Panc1 (cell line): Measurements from ENCODE around the gene LTBP2. TPM values are rescaled to one million over a fixed set of nuclear protein-coding genes. Genes with fewer than 3 reads are reported as not detected.

Experiments used
- ATAC-seq: fragments of 200-7000 bp; cut with Tn5 transposase; 2 replicates; pipeline ENCODE4 v1.9.1; 2020; ENCODE audit warnings: mild to moderate bottlenecking, moderate library complexity
- BruUV-seq: library from RNA; stranded (reverse); fragments of 400-500 nt; replicated peaks from 2 replicates; lab custom pipeline; 2021; lab: Mats Ljungman, UMichigan
- CTCF ChIA-PET: fragments of 300-600 bp; sonication (Branson Sonifier 250); formaldehyde crosslinking; loops from one replicate; lab custom pipeline; 2022; ENCODE audit warnings: antibody characterized with exemption; lab: Charles Lee
- POLR2A ChIA-PET: fragments of 300-600 bp; sonication (Branson Sonifier 250); formaldehyde crosslinking; loops from one replicate; lab custom pipeline; 2022; ENCODE audit warnings: antibody characterized with exemption; lab: Charles Lee
- DNase-seq: peaks from one replicate; pipeline ENCODE4 v3.0.0-alpha.2; 2010; ENCODE audit warnings: low read depth, low spot score
- H3K27ac ChIP-seq: 2 replicates; pipeline ENCODE4 v1.5.1; 2011; ENCODE audit warnings: mild to moderate bottlenecking, low read length, inconsistent platforms
- H3K27me3 ChIP-seq: fragments of 200-500 bp; sonication (Bioruptor generic); 2 replicates; pipeline ENCODE4 v1.6.0; 2014; ENCODE audit warnings: low read length, inconsistent platforms; ENCODE audit not compliant: control insufficient read depth, insufficient read depth
- H3K36me3 ChIP-seq: fragments of 200-500 bp; sonication (Bioruptor generic); 2 replicates; pipeline ENCODE4 v1.5.1; 2014; ENCODE audit warnings: inconsistent platforms, mild to moderate bottlenecking, low read length, moderate library complexity; ENCODE audit not compliant: control insufficient read depth, insufficient read depth
- H3K4me1 ChIP-seq: 2 replicates; pipeline ENCODE4 v1.5.1; 2011; ENCODE audit warnings: inconsistent platforms, mild to moderate bottlenecking, low read length, moderate library complexity; ENCODE audit not compliant: control insufficient read depth, insufficient read depth
- H3K4me3 ChIP-seq, 2 experiments: 2 replicates each; pipeline ENCODE4 v1.5.1; 2011 to 2012; ENCODE audit warnings: low read depth in 2 of 2, low read length in 2 of 2, mild to moderate bottlenecking in 2 of 2, inconsistent platforms in 1 of 2, moderate library complexity in 1 of 2
- H3K9me3 ChIP-seq: fragments of 200-500 bp; sonication (Bioruptor generic); 2 replicates; pipeline ENCODE4 v1.5.1; 2014; ENCODE audit warnings: low read depth, mild to moderate bottlenecking, inconsistent platforms, low read length, moderate library complexity; ENCODE audit not compliant: control insufficient read depth, insufficient read depth
- POLR2AphosphoS5 ChIP-seq: IDR thresholded peaks from 2 replicates; pipeline ENCODE4 v1.6.1; 2012; ENCODE audit warnings: mild to moderate bottlenecking, low read depth, low read length, moderate library complexity
- SIN3A ChIP-seq: IDR thresholded peaks from 2 replicates; pipeline ENCODE4 v1.6.1; 2012; ENCODE audit warnings: low read depth, mild to moderate bottlenecking, low read length, moderate library complexity, borderline replicate concordance; ENCODE audit not compliant: insufficient read depth
- TCF7L2 ChIP-seq: IDR thresholded peaks from 2 replicates; pipeline ENCODE4 v1.6.1; 2011; ENCODE audit warnings: mild to moderate bottlenecking, low read depth, low read length, inconsistent platforms
- in situ Hi-C: cut with HindIII; loops from 2 replicates; pipeline ENCODE4 v1.10.0; 2016; ENCODE audit warnings: low sequenced_read_pairs, low pct_unique_long_range_greater_than_20kb
- intact Hi-C: fragments of 100-400 bp; cut with micrococcal nuclease; formaldehyde crosslinking; loops from one replicate; pipeline ENCODE4 v1.10.0; 2022; ENCODE audit not compliant: unreplicated experiment
- total RNA-seq: library from RNA; stranded (reverse); gene quantifications from one replicate; pipeline ENCODE4 v1.2.1, GENCODE V29; 2021; ENCODE audit not compliant: unreplicated experiment
- TF ChIP-seq, protein P1 (sequence below): fragments of 450-650 bp; IDR thresholded peaks from 2 replicates; pipeline ENCODE4 v1.5.1; 2017; ENCODE audit warnings: mild to moderate bottlenecking
- TF ChIP-seq, protein P2 (sequence below), 2 experiments: IDR thresholded peaks; 2 replicates each; pipeline ENCODE4 v1.6.1; 2011 to 2012; ENCODE audit warnings: low read depth in 2 of 2, control low read depth in 1 of 2, low read length in 1 of 2, mild to moderate bottlenecking in 1 of 2, moderate library complexity in 1 of 2; ENCODE audit not compliant: insufficient read depth in 1 of 2

The LTBP2 gene
- total RNA-seq, 1 experiment from 2014 or later: 69.8 TPM

DNA sequence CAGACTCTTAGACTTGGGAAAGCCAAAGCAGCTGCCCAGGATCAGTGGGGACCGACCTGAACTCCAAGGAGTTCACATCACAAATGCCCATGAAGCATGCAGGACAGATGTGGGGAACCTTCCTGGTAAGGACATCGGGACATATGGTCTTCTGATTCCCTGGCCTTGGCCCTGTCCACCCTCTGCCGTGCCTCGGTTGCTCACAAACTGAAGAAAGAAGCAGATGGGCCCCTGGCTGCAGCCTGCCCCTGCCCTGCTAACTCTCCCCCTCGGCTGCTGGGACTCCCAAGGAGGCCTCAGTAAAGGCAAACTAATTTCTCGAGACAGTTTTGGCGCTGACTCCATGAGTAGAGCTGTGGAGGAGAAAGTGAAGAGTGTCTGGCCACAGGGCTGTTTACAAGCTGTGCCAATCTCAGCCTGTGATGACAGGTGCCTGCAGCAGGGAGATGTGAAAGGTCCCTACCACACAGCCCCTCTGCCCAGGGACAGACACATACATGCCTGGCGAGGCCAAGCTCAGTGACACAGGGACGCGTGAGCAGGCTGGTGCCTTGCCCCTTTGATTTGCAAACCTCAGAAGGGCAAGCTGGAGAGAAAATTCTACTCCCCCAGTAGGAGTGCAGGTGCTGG is 69.9 kb downstream of the LTBP2 start:
- intact Hi-C loops (no loop called here), in situ Hi-C loops (no loop called here)
- no TSS peak for BruUV-seq
- no peak overlapping the region for H3K27ac ChIP-seq
- H3K27me3 ChIP-seq: no peaks in the 10 kb centered on the region
- ATAC-seq (no peak), DNase-seq (no peak)
- H3K4me1 ChIP-seq: no peaks in the 10 kb centered on the region
- ChIA-PET POLR2A (no interaction called here), CTCF (no interaction called here)
- H3K9me3 ChIP-seq: no peaks in the 10 kb centered on the region
- no peaks in the 10 kb centered on the region for H3K36me3 ChIP-seq
- H3K4me3 ChIP-seq: no peak overlapping the region
- TF ChIP-seq, protein P1, sequence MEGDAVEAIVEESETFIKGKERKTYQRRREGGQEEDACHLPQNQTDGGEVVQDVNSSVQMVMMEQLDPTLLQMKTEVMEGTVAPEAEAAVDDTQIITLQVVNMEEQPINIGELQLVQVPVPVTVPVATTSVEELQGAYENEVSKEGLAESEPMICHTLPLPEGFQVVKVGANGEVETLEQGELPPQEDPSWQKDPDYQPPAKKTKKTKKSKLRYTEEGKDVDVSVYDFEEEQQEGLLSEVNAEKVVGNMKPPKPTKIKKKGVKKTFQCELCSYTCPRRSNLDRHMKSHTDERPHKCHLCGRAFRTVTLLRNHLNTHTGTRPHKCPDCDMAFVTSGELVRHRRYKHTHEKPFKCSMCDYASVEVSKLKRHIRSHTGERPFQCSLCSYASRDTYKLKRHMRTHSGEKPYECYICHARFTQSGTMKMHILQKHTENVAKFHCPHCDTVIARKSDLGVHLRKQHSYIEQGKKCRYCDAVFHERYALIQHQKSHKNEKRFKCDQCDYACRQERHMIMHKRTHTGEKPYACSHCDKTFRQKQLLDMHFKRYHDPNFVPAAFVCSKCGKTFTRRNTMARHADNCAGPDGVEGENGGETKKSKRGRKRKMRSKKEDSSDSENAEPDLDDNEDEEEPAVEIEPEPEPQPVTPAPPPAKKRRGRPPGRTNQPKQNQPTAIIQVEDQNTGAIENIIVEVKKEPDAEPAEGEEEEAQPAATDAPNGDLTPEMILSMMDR: no peak
- no peak for TF ChIP-seq TCF7L2
- TF ChIP-seq SIN3A: no peak
- no peak for TF ChIP-seq POLR2AphosphoS5
- TF ChIP-seq, protein P2, sequence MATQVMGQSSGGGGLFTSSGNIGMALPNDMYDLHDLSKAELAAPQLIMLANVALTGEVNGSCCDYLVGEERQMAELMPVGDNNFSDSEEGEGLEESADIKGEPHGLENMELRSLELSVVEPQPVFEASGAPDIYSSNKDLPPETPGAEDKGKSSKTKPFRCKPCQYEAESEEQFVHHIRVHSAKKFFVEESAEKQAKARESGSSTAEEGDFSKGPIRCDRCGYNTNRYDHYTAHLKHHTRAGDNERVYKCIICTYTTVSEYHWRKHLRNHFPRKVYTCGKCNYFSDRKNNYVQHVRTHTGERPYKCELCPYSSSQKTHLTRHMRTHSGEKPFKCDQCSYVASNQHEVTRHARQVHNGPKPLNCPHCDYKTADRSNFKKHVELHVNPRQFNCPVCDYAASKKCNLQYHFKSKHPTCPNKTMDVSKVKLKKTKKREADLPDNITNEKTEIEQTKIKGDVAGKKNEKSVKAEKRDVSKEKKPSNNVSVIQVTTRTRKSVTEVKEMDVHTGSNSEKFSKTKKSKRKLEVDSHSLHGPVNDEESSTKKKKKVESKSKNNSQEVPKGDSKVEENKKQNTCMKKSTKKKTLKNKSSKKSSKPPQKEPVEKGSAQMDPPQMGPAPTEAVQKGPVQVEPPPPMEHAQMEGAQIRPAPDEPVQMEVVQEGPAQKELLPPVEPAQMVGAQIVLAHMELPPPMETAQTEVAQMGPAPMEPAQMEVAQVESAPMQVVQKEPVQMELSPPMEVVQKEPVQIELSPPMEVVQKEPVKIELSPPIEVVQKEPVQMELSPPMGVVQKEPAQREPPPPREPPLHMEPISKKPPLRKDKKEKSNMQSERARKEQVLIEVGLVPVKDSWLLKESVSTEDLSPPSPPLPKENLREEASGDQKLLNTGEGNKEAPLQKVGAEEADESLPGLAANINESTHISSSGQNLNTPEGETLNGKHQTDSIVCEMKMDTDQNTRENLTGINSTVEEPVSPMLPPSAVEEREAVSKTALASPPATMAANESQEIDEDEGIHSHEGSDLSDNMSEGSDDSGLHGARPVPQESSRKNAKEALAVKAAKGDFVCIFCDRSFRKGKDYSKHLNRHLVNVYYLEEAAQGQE (IDR thresholded peaks at IDR 0.05; ENCODE audit: insufficient read depth in 1 of 2, low read depth in 2 of 2, low read length in 1 of 2): no peak

DNA sequence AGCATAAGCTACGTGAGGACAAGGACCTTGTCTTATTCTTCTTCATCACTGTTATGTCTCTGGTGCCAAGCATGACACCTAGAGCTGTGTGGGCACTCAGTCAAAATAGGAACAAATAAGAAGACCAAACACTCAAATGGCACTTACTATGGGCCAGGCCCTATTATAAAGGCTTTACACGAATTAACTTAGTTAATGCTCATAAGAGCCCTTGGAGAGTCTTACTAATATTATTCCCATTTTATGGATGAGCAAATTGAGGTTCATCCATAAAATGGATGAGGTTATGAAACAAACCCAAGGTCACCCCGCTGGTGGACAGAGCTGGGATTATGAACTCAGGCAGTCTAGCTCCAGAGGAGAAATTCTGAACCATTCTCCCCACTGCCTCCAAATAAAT is 70.8 kb downstream of the LTBP2 start:
- BruUV-seq: no TSS peak
- DNase-seq: no peak
- no peaks in the 10 kb centered on the region for H3K27me3 ChIP-seq
- H3K4me3 ChIP-seq: no peak overlapping the region
- H3K27ac ChIP-seq: no peak overlapping the region
- no peaks in the 10 kb centered on the region for H3K9me3 ChIP-seq
- POLR2A ChIA-PET: no interaction called here
- no peak for ATAC-seq
- in situ Hi-C loops (no loop called here), intact Hi-C loops (no loop called here)
- CTCF ChIA-PET: no interaction called here
- no peaks in the 10 kb centered on the region for H3K4me1 ChIP-seq
- TF ChIP-seq POLR2AphosphoS5 (no peak), TCF7L2 (no peak), SIN3A (no peak)
- TF ChIP-seq, protein P1: no peak
- TF ChIP-seq, protein P2 (IDR thresholded peaks at IDR 0.05; ENCODE audit: insufficient read depth in 1 of 2, low read depth in 2 of 2, low read length in 1 of 2): no peak
- no peaks in the 10 kb centered on the region for H3K36me3 ChIP-seq
